ENCODE data around the gene HPS4.

- TF ChIP-seq, protein P1, sequence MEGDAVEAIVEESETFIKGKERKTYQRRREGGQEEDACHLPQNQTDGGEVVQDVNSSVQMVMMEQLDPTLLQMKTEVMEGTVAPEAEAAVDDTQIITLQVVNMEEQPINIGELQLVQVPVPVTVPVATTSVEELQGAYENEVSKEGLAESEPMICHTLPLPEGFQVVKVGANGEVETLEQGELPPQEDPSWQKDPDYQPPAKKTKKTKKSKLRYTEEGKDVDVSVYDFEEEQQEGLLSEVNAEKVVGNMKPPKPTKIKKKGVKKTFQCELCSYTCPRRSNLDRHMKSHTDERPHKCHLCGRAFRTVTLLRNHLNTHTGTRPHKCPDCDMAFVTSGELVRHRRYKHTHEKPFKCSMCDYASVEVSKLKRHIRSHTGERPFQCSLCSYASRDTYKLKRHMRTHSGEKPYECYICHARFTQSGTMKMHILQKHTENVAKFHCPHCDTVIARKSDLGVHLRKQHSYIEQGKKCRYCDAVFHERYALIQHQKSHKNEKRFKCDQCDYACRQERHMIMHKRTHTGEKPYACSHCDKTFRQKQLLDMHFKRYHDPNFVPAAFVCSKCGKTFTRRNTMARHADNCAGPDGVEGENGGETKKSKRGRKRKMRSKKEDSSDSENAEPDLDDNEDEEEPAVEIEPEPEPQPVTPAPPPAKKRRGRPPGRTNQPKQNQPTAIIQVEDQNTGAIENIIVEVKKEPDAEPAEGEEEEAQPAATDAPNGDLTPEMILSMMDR (IDR thresholded peaks at IDR 0.05), result no peak
- TF ChIP-seq POLR2AphosphoS5 (IDR thresholded peaks at IDR 0.05; ENCODE audit: insufficient read depth in 1 of 2, low read depth in 1 of 2), result no peak
These were observed 66.8 kb downstream of the HPS4 start for GRCh38 chr22:26416670-26417276.
